Measurements from ENCODE around the gene SCYGR4.

SCYGR4 gene

GRCh38 chr2:227614740-227615139 lies 2.6 kb upstream of the SCYGR4 start, which contains the start of gene SCYGR3:
SCYGR3 (minus strand) TSS chr2:227614840; CDS start chr2:227614840, 0 bp downstream.
- TF ChIP-seq CTCF (conservative IDR thresholded peaks at IDR 0.05) = no peak
- H3K27ac ChIP-seq = no peak within 1 kb of the TSS

- no peak overlapping the region for H3K27ac ChIP-seq
- no peak for TF ChIP-seq CTCF (conservative IDR thresholded peaks at IDR 0.05)
Observed at GRCh38 chr2:227615181-227615580, 2.1 kb upstream of the SCYGR4 start.

- no peak for TF ChIP-seq CTCF (conservative IDR thresholded peaks at IDR 0.05)
- H3K27ac ChIP-seq = no peak overlapping the region
Observed at GRCh38 chr2:227615906-227616305, 1.4 kb upstream of the SCYGR4 start.

GRCh38 chr2:227616631-227617030 lies 667 bp upstream of the SCYGR4 start:
- TF ChIP-seq CTCF (conservative IDR thresholded peaks at IDR 0.05) = no peak

GRCh38 chr2:227623226-227623625 lies 5.9 kb downstream of the SCYGR4 start:
- no peak for TF ChIP-seq CTCF (conservative IDR thresholded peaks at IDR 0.05)
- no peak overlapping the region for H3K27ac ChIP-seq

More at GRCh38 chr2:227616631-227617030, 667 bp upstream of the SCYGR4 start:
- no peak overlapping the region for H3K27ac ChIP-seq

- H3K27ac ChIP-seq = no peak overlapping the region
- TF ChIP-seq CTCF (conservative IDR thresholded peaks at IDR 0.05) = no peak
Observed at GRCh38 chr2:227625420-227625819, 8.1 kb downstream of the SCYGR4 start.

GRCh38 chr2:227626580-227627151 lies 9.4 kb downstream of the SCYGR4 start:
- TF ChIP-seq CTCF (conservative IDR thresholded peaks at IDR 0.05) = no peak
- H3K27ac ChIP-seq = no peak overlapping the region

All from VCaP (cell line).